Kidney glomerular epithelial cell (primary cell): ENCODE results near the gene PCTP.

Experiments used
- DNase-seq: peaks from one replicate; lab custom pipeline; 2025; lab: John Stamatoyannopoulos, UW

PCTP gene

DNA sequence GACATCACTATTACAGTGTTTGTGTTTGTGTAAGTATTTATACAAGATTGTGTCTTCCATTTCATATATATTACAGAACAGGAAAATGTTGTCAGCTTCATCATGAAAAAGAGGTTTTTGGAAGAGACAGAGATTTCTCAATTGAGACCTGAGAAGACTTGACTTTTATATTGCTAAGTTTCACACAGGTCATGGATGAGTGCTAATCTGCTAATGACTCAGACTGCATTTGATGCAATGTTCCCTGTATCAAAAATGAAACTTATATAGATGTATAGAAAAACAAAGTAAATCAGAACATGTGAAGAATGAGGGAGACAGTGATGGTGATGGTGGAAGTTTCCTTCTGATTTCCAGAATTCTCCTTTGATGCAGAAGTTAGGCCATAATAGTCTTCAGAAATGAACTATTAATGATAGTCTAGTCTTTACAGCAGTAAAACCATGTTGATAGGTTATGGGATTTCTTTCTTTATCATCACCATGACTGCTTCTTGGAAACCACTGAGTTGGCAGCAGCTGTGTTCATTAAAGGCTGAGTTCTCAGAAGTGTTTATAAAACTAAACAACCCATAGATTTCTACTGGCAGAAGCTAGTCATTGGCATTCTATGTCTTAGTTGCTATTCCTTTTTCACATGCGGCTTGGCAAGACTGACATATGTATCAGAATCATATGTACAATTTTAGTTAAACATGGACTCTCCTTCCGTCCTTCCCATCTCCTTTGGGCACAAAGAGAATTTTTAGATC, 56.1 kb downstream of the PCTP start:
- DNase-seq, result no peak

DNA sequence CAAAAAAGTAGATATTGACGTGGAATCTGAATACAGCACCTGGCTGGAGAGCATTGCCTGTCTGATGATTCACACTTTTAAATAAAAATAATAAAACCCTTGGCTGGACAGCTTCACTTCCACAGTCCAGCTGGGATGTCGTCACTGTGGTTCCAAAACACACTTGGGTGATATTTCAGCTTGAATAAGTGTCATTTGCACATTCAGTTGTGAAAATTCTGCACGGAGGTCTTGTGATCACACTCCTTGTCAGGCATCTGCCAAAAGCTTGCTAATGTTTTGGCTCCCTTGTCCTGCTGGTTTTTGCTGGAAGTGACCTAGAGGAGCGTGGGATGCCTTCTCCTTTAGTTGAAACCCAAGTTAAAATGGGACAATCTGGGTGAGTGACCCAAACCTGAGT, 60.7 kb downstream of the PCTP start:
- DNase-seq, result no peak

DNA sequence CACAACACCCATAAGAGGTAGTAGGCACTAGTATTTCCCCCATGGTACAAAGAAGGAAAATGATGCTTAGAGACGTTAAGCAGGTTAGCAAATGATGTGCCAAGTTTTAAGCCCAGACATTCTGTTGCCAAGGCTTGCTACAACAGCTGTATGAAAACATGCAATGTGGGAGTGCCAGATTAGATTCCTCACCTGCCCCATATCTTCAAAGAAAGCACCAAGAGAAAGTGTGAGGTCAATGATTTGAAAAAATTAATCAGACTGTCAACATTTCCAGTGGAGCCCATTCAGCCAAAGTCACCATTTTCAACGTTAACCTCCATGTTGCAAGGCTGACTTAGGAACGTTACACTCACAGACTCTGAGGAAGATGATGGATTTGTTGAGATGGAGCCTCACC, 61.5 kb downstream of the PCTP start:
- DNase-seq, result no peak

DNA sequence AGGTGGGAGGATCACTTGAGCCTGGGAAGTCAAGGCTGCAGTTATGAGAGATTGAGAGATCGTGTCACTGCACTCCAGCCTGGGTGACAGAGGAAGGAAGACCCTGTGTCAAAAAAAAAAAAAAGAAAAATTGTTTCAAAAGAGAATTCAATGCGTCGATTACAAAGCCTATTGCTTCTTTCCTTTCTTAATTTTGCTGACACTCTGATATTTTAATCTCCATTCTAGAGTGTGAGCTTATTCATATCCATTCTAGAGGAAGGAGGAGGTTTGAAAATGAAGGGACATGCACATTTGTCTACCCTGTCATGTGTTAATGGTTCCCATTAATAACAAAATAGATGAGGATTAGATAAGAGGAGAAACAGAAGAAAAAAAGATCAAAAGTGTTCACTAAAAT, 63.1 kb downstream of the PCTP start:
- no peak for DNase-seq

DNA sequence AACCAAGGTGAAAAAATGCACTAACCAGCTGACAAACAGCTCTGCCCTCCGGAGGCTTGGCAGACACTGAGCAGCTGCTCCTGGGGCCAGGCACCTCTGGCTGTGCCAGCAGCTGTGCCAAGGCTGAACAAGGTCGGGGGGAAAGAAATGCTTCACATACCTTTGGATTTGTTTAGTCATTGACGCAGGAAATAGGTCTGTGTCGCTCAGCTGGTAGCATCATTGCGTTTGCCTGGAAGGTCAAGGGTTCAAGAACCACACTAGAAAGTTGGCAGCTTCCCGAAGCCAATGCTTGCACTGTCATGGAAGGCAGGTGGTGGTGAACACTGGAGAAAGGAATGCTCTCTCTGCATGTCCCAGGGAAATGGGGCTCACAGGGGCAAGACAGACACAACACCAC, 63.5 kb downstream of the PCTP start:
- DNase-seq, result no peak

DNA sequence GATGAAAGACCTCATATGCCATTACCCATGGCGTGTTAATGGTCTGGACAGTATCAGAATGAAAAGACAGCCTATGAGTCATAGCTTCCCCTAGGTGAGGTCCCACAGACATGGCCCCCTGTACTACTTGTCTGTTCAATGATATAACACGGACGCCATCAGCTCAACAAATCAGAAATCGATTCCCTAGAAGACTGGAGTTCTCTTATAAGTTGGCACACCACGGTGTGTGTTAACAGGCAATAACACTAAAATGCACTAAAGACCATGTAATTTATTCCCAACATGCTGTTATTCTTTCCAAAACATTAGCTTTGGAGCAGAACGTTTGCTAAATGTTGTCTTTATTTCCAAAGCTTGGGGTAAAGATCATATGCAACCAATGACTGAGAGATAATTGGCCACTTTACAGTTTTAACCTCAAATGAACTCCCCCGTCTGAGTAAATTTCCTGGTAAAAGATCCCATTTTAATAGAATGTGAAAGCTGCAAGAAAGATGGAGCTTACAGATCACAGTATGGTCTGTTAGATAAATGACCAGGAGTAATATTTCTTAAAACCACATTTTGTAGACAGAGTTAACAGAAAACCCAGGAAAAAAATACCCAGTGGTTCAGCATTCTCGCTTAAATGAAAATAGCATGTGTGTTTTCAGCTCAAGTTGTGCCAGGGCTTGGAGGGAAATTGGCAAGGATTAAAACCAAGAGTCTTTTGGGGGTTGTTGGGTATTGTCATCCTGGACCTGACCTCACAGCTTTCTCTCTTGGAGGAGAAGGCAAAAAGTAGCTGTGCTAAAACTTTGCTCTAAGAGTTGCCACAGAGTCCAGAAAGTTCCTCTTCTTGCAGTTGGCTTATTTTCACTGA, 65.9 kb downstream of the PCTP start:
- DNase-seq, result no peak

DNA sequence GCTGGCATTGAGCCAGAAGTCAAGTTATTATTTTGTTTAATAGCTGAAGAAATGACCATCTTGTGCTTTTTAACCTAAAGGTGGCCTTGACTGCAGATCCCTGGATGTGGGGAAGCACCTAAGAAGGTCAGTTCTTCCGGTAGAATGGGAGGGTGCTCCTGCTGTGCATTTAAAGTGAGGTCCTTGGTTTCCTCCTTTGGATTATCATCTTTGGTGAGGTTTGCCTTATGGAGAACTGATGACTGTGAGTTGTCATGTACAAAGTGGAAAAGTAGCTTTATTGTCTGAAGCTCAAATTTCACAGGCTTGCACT, 66.5 kb downstream of the PCTP start:
- DNase-seq, result no peak

DNA sequence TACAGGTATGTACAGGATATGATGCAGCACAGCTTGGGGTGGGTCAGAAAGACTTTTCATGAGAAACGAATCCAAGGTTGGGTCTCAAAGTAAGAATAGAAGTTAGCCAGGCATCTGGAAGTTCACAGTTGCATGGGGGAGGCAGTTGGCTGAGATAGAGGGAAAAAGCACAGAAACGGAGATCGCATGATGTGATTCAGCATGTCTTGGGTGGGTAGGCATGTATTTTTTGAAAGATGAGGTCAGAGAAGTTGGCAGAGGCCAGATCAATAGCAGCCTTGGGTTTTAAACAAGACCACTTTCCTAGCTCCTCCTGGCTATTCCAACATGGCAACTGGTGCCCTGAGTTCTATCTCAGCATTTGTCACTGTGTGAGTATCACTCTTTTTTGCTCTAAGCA, 67.2 kb downstream of the PCTP start:
- DNase-seq, result no peak

DNA sequence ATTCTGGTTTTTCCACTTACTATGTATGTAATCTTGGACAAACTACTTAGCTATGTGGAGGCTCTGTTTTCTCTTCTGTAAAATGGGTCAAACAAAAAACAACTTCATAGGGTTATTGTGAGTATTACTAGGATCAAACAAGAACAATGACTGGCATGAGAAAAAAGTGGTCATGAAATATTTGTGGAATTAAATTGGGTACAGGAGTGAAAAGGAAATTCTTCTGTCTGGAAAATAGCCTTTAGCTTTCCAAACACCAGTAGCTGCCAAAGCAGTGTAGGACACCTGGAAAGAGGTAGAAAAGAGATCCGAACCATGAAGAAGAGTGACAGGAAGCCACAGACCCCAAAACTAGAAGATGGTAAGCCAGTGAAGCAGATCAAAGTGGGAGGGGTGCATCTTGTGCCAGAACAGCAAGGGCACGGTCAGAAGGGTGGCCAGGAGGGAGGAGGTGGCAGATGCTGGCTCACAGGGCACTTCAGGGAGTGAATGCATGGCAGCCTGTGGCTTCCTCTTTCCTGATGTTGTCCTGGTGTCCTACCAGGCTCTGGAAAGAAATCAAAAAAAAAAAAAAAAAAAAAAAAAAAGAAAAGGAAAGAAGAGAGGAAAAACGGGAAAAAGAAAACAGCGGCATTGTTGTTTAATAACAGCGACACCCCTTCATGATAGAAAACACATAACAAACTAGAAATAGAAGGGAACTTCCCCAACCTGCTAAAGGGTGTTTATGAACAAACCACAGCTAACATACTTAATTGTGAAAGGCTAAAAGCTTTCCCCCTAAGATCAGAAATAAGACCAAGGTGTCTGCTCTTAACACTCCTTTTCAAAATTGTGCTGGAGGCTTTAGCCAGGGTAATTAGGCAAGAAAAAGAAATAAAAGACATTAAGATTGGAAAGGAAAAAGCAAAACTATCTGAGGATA, 67.9 kb downstream of the PCTP start:
- DNase-seq, result no peak

DNA sequence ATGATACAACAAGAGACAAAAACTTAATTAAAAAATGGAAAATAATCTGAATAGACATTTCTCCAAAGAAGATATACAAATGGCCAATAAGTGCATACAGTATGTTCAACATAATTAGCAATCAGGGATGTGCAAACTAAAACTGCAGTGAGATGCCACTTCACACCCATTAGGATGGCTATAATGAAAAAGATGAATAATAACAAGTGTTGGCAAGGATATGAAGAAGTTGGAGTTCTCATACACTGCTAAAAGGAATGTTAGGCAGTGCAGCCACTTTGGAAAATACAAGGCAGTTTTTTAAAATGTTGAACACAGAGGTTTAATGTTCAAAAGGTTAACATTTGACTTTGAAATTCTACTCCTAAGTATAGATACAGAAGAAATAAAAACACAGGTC, 69.8 kb downstream of the PCTP start:
- no peak for DNase-seq

DNA sequence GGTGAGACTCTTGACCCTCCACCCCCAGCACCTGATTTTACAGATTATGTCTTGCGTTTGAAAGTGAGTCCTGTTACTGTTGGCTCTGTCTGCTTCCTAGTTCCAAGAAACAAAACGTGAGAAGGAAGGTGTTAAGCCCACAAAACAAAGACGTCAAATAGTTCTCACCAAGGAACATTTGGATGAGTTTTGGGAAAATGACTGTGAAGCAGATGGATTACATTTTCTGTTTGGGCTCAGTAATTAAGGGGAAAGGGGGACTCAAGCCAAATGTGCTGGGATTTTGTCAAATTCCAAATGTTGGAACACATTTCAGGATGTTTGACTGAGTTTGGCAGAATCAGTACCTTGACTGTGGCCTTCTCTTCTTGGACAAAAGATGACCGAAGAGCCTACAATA, 71.2 kb downstream of the PCTP start:
- DNase-seq, result no peak

DNA sequence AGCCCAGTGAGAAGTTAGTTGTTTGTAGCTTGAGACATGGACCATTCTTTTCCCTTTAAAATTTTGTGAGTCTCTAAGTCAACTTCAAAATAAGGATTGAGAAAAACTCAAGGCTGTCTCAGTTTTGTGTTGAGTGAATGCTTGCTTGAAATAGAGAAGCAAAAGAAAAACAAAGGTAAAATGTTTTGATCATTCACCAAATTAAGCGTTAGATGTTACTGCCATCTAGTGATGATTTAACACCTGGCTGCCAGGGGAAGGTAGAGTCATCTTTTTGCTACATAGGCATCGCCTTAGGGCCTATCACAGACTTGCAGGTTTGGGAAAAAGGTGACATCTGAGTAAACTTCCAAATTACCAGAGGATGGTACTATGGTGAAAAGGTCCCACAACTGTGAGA, 74.4 kb downstream of the PCTP start:
- DNase-seq, result no peak
